ENCODE measurements around the gene STAG1. TPM values are rescaled to one million over a fixed set of nuclear protein-coding genes. Genes with fewer than 3 reads are reported as not detected.
A peak's percentile ranks its signal among the peaks of the same experiment; 100 is the strongest.

STAG1 gene
- total and polyA plus RNA-seq, 2 of the 13 experiments (the other 11 are each of a cell fraction or from before 2014, with no cell fraction given), result 6.2 to 25.9 TPM

- TF ChIP-seq ZNF772 (CRISPR knock-in tag; IDR thresholded peaks at IDR 0.05) (0 out of 2 replicates have a peak, but pooled peaks have one; percentile 58), ZNF253 (CRISPR knock-in tag; IDR thresholded peaks at IDR 0.05; ENCODE audit: borderline replicate concordance) (no peak), SMC3 (IDR thresholded peaks at IDR 0.05; ENCODE audit: low read length) (peak; percentile 5; the same call in 1 of the 2 replicates), PRPF4 (IDR thresholded peaks at IDR 0.05; ENCODE audit: low read depth, low read length, poor library complexity, severe bottlenecking) (no peak), ZNF136 (CRISPR knock-in tag; IDR thresholded peaks at IDR 0.05; ENCODE audit: low read depth) (0 out of 2 replicates have a peak, but pooled peaks have one; percentile 69), LBX2 (CRISPR knock-in tag; IDR thresholded peaks at IDR 0.05; ENCODE audit: borderline replicate concordance) (peak; percentile 68; the same call in 1 of the 2 replicates), NFAT5 (CRISPR knock-in tag; IDR thresholded peaks at IDR 0.05) (no peak), TGIF2 (CRISPR knock-in tag; IDR thresholded peaks at IDR 0.05) (0 out of 2 replicates have a peak, but pooled peaks have one; percentile 49), SP140L (CRISPR knock-in tag; IDR thresholded peaks at IDR 0.05; ENCODE audit: borderline replicate concordance) (0 out of 2 replicates have a peak, but pooled peaks have one; percentile 23), ZNF747 (CRISPR knock-in tag; IDR thresholded peaks at IDR 0.05; ENCODE audit: borderline replicate concordance) (peak; percentile 76; the same call in 1 of the 2 replicates), IRF9 (CRISPR knock-in tag; IDR thresholded peaks at IDR 0.05; ENCODE audit: borderline replicate concordance) (peak; percentile 91; the same call in 1 of the 2 replicates), IRF1 (CRISPR knock-in tag; IDR thresholded peaks at IDR 0.05; ENCODE audit: low read depth) (no peak), SSRP1 (CRISPR knock-in tag; IDR thresholded peaks at IDR 0.05) (peak; percentile 78; the same call in 1 of the 2 replicates), RBFOX2 (IDR thresholded peaks at IDR 0.05; ENCODE audit: low read depth, low read length) (peak; percentile 92), ZNF331 (CRISPR knock-in tag; IDR thresholded peaks at IDR 0.05) (peak; percentile 81), ZNF737 (CRISPR knock-in tag; IDR thresholded peaks at IDR 0.05; ENCODE audit: borderline replicate concordance) (no peak), ZNF605 (CRISPR knock-in tag; IDR thresholded peaks at IDR 0.05) (peak; percentile 82), EP300 (IDR thresholded peaks at IDR 0.05; ENCODE audit: low read depth in 2 of 2, low read length in 2 of 2) (0 out of 4 replicates have a peak, but pooled peaks of 1 of the 2 experiments have one; percentile 7), EP300 (CRISPR knock-in tag; IDR thresholded peaks at IDR 0.05; ENCODE audit: borderline replicate concordance) (peak; percentile 55), SIX1 (CRISPR knock-in tag; IDR thresholded peaks at IDR 0.05; ENCODE audit: borderline replicate concordance) (0 out of 2 replicates have a peak, but pooled peaks have one; percentile 10), FOXJ3 (CRISPR knock-in tag; IDR thresholded peaks at IDR 0.05; ENCODE audit: borderline replicate concordance) (peak; percentile 64; the same call in 1 of the 2 replicates)
These were observed 496 bp upstream of the STAG1 start (continued) for GRCh38 chr3:136752422-136753325.

All from HepG2 (cell line).